GM23338 (cell line): ENCODE measurements around the gene HGFAC. TPM values are rescaled to one million over a fixed set of nuclear protein-coding genes. Genes with fewer than 3 reads are reported as not detected.

ENCODE experiments used
- ATAC-seq: fragments of 200-7000 bp; cut with Tn5 transposase; 3 replicates; pipeline ENCODE4 v1.9.1; 2020
- DNase-seq: peaks from one replicate; pipeline ENCODE4 v3.0.0-alpha.2; 2015; ENCODE audit warnings: low spot score
- H2AFZ ChIP-seq: fragments of 200-600 bp; sonication (generic); 2 replicates; pipeline ENCODE4 v1.8.0; 2016; ENCODE audit warnings: antibody characterized with exemption, mild to moderate bottlenecking, moderate library complexity
- H3F3A ChIP-seq: fragments of 200-600 bp; sonication (generic); replicated peaks from 2 replicates; pipeline ENCODE4 v1.8.0; 2017; ENCODE audit warnings: antibody characterized with exemption, mixed run types, low read depth
- H3K27ac ChIP-seq: fragments of 200-600 bp; sonication (generic); 2 replicates; pipeline ENCODE4 v1.6.1; 2016; ENCODE audit warnings: low read depth
- H3K27me3 ChIP-seq: fragments of 200-600 bp; sonication (generic); 2 replicates; pipeline ENCODE4 v1.8.0; 2016; ENCODE audit warnings: mild to moderate bottlenecking, mixed run types, moderate library complexity; ENCODE audit not compliant: insufficient read depth
- H3K36me3 ChIP-seq: fragments of 200-600 bp; sonication (generic); 2 replicates; pipeline ENCODE4 v1.8.0; 2016; ENCODE audit warnings: mild to moderate bottlenecking; ENCODE audit not compliant: insufficient read depth
- H3K4me1 ChIP-seq: fragments of 200-600 bp; sonication (generic); 2 replicates; pipeline ENCODE4 v1.8.0; 2016; ENCODE audit warnings: mild to moderate bottlenecking, moderate library complexity; ENCODE audit not compliant: insufficient read depth
- H3K4me2 ChIP-seq: fragments of 200-600 bp; sonication (generic); 2 replicates; pipeline ENCODE4 v1.7.1; 2017; ENCODE audit warnings: mixed run types
- H3K4me3 ChIP-seq: fragments of 200-600 bp; sonication (generic); 2 replicates; pipeline ENCODE4 v1.6.1; 2016; ENCODE audit warnings: mixed run types
- H3K79me2 ChIP-seq: fragments of 200-600 bp; sonication (generic); replicated peaks from 2 replicates; pipeline ENCODE4 v1.8.0; 2017; ENCODE audit warnings: mild to moderate bottlenecking; ENCODE audit not compliant: insufficient read depth
- H3K9me2 ChIP-seq: fragments of 200-600 bp; sonication (generic); 2 replicates; pipeline ENCODE4 v1.8.0; 2017; ENCODE audit not compliant: insufficient read depth
- H4K20me1 ChIP-seq: fragments of 200-600 bp; sonication (generic); replicated peaks from 2 replicates; pipeline ENCODE4 v1.8.0; 2017; ENCODE audit warnings: mild to moderate bottlenecking; ENCODE audit not compliant: insufficient read depth
- H3K27ac Mint-ChIP-seq: 2 replicates; pipeline ENCODE4 v1.8.0; 2020; ENCODE audit warnings: inconsistent platforms, mild to moderate bottlenecking, moderate library complexity, mixed read lengths
- H3K27me3 Mint-ChIP-seq: 3 replicates; pipeline ENCODE4 v1.8.0; 2022; ENCODE audit warnings: low read depth, mild to moderate bottlenecking, moderate library complexity, mixed read lengths, inconsistent platforms; ENCODE audit not compliant: insufficient read depth, poor library complexity
- H3K36me3 Mint-ChIP-seq: 3 replicates; pipeline ENCODE4 v1.8.0; 2021; ENCODE audit warnings: low read depth, mild to moderate bottlenecking, inconsistent platforms, moderate library complexity, mixed read lengths
- H3K4me1 Mint-ChIP-seq: 3 replicates; pipeline ENCODE4 v1.8.0; 2020; ENCODE audit warnings: mild to moderate bottlenecking, inconsistent platforms, mixed read lengths
- H3K4me3 Mint-ChIP-seq: 3 replicates; pipeline ENCODE4 v1.8.0; 2021; ENCODE audit warnings: moderate library complexity, mild to moderate bottlenecking, inconsistent platforms, mixed read lengths
- H3K9me3 Mint-ChIP-seq: 3 replicates; pipeline ENCODE4 v1.8.0; 2020; ENCODE audit warnings: moderate library complexity, mild to moderate bottlenecking, inconsistent platforms, mixed read lengths
- CTCF ChIP-seq, 2 experiments: fragments of 200-600 bp in 1 of 2; sonication (generic) in 1 of 2; conservative IDR thresholded peaks; 2 replicates each; pipeline versions ENCODE4 v1.5.1 to v1.6.1; 2016 to 2017; ENCODE audit warnings: antibody characterized with exemption in 2 of 2, low read depth in 2 of 2, mild to moderate bottlenecking in 2 of 2, moderate library complexity in 1 of 2
- EZH2 ChIP-seq: fragments of 200-600 bp; sonication (generic); IDR thresholded peaks from one replicate; pipeline ENCODE4 v1.8.0; 2017; ENCODE audit warnings: antibody characterized with exemption, mild to moderate bottlenecking, low read depth; ENCODE audit not compliant: unreplicated experiment
- EZH2phosphoT487 ChIP-seq: fragments of 200-600 bp; sonication (generic); IDR thresholded peaks from one replicate; pipeline ENCODE4 v1.8.1; 2018; ENCODE audit warnings: antibody characterized with exemption; ENCODE audit not compliant: unreplicated experiment
- JUNB ChIP-seq: IDR thresholded peaks from one replicate; pipeline ENCODE4 v1.6.1; 2016; ENCODE audit warnings: antibody characterized with exemption; ENCODE audit not compliant: unreplicated experiment
- NANOG ChIP-seq: IDR thresholded peaks from 2 replicates; pipeline ENCODE4 v1.6.1; 2016; ENCODE audit warnings: antibody characterized with exemption, borderline replicate concordance
- ZNF462 ChIP-seq: fragments of 250-450 bp; sonication (Bioruptor Pico); IDR thresholded peaks from 2 replicates; pipeline ENCODE4 v1.5.0; 2020; ENCODE audit warnings: mild to moderate bottlenecking, moderate library complexity
- polyA plus RNA-seq: library from polyadenylated mRNA; unstranded; fragments of >200 nt; fragmentation: Nextera tagmentation; extraction: Ambion mirVana; gene quantifications from 2 replicates; pipeline ENCODE4 v1.2.1, GENCODE V29; 2016
- total RNA-seq: library from RNA; depleted of rRNA; stranded (reverse); fragments of >200 nt; shearing (Covaris generic); gene quantifications from 2 replicates; pipeline ENCODE4 v1.2.3, GENCODE V29; 2014

HGFAC gene
- total and polyA plus RNA-seq, 2 experiments from 2014 or later: 0.94 TPM; not detected in 1

GRCh38 chr4:3403348-3403906 is 38.3 kb upstream of the HGFAC start:
- peaks cover 5% of the 10 kb centered on the region for H3K27me3 Mint-ChIP-seq
- no peaks in the 10 kb centered on the region; the same call in 2 of the 3 replicates for H3K4me1 Mint-ChIP-seq
- no peak overlapping the region for H3K4me3 Mint-ChIP-seq
- H3K27ac Mint-ChIP-seq: no peak overlapping the region
- Histone ChIP-seq H3K79me2 (no peaks in the 10 kb centered on the region), H3F3A (no peaks in the 10 kb centered on the region), H3K4me2 (no peak overlapping the region), H3K4me3 (no peak overlapping the region), H3K27ac (no peak overlapping the region), H2AFZ (no peak overlapping the region), H3K27me3 (no peaks in the 10 kb centered on the region), H3K9me2 (no peaks in the 10 kb centered on the region), H3K4me1 (no peaks in the 10 kb centered on the region), H4K20me1 (no peaks in the 10 kb centered on the region), H3K36me3 (no peaks in the 10 kb centered on the region)
- H3K36me3 Mint-ChIP-seq: peaks cover 13% of the 10 kb centered on the region
- peaks cover 10% of the 10 kb centered on the region for H3K9me3 Mint-ChIP-seq
- ATAC-seq (no peak), DNase-seq (no peak)
- TF ChIP-seq EZH2phosphoT487 (no peak), JUNB (no peak), NANOG (no peak), EZH2 (no peak), ZNF462 (no peak)

- no peak for DNase-seq
- Histone ChIP-seq H3K4me2 (no peak overlapping the region), H3K27ac (no peak overlapping the region), H3K4me1 (no peaks in the 10 kb centered on the region), H3K79me2 (no peaks in the 10 kb centered on the region), H2AFZ (no peak overlapping the region), H3K36me3 (no peaks in the 10 kb centered on the region), H3F3A (no peaks in the 10 kb centered on the region), H3K27me3 (no peaks in the 10 kb centered on the region), H3K4me3 (no peak overlapping the region), H4K20me1 (no peaks in the 10 kb centered on the region), H3K9me2 (no peaks in the 10 kb centered on the region)
- peaks cover 5% of the 10 kb centered on the region for H3K27me3 Mint-ChIP-seq
- H3K4me1 Mint-ChIP-seq: peaks cover 8% of the 10 kb centered on the region; the same call in 2 of the 3 replicates
- no peak overlapping the region for H3K4me3 Mint-ChIP-seq
- ATAC-seq: no peak
- peaks cover 13% of the 10 kb centered on the region for H3K36me3 Mint-ChIP-seq
- H3K9me3 Mint-ChIP-seq: peaks cover 10% of the 10 kb centered on the region
- H3K27ac Mint-ChIP-seq: no peak overlapping the region
- TF ChIP-seq CTCF (conservative IDR thresholded peaks at IDR 0.05; ENCODE audit: low read depth in 2 of 2): no peak
Observed at GRCh38 chr4:3404546-3404945, 37.2 kb upstream of the HGFAC start.
